ENCODE measurements around the gene SOX8.
"Not testable (repeated sequence)": the region's sequence is repeated elsewhere in the genome, so short reads cannot be mapped to it uniquely, and the experiment has no call there.

SOX8 gene

DNA sequence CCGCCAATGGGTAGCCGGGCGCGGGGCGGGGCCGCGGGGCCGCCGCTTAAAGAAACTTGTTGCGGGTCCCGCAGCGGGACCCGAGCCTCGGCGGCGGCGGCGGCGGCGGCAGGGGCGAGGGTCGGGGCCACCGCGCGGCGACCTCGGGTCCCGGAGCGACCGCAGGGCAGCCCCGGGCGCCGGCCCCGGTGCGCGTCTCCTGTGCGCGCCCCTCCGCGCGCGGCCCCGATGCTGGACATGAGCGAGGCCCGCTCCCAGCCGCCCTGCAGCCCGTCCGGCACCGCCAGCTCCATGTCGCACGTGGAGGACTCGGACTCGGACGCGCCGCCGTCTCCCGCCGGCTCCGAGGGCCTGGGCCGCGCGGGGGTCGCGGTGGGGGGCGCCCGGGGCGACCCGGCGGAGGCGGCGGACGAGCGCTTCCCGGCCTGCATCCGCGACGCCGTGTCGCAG lies at the start of gene SOX8:
Gene SOX8, plus strand, starts transcription at position 76 of the 450 bp plus-strand sequence. Its CDS starts 153 bp downstream, at position 229.
- DNase-seq, result no peak

GRCh38 chr16:932831-933330 lies 48.7 kb upstream of the SOX8 start:
- DNase-seq, result no peak

DNA sequence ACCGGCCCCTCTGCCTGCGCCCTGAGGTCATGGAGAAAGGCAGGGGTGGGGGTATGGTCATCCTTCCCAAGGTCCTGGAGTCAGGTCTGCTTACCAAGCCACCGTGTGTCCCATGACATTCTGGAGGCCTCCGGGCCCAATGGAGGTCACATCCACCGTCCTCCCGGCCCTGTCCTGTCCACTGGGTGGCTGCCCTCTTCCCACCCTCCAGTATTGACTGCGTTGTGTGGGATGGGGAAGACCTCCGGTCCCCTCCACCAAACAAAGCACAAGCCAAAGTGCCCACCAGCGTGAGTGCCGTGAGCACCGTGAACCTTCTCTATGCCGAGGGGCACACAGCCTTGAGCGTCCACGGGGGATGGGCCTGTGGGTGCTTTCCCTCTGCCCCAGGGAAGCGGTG lies 48.0 kb upstream of the SOX8 start:
- DNase-seq, result no peak

DNA sequence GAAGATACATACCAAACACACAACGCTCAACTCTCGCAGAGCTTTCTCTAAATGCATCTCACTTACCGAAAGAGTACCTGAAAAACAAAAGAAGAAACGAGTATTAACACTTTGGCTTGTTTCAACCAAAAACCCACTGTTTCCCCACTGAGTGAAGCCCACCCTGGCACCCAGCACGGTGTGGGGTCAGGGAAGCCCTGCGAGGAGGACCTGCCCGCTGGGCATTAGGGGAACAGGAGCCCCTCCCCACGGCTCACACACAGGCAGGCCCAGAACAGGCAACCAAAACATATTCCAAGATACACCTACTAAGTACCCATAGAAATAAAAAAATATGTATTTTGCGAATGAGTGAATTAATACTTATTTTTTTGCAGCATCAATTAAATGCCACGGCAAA lies 47.4 kb upstream of the SOX8 start:
- no peak for DNase-seq

GRCh38 chr16:935684-936083 lies 45.9 kb upstream of the SOX8 start:
- DNase-seq, result no peak

- no peak for DNase-seq
These were observed 44.3 kb upstream of the SOX8 start for GRCh38 chr16:937311-937710.

GRCh38 chr16:937723-938122 lies 43.8 kb upstream of the SOX8 start:
- no peak for DNase-seq

- no peak for DNase-seq
These were observed 43.4 kb upstream of the SOX8 start for GRCh38 chr16:938136-938535.

DNA sequence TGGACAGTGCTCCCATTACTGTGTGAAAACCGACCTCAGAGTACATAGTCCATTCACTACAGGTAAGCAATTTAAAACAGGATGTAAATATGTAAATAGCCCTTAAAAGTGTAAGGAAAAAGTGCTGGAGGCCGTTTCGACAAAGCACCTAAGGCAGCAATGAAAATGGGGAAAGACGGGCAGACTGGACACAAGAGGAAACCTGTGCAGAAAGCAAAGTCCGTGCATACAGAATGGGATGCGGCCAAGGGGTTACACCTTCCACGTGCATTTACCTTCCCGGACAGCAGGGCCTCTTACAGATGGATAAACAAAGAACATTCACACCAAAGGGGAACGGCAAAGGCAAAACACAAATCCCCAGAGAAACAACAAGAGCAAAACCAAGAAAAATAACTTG lies 42.8 kb upstream of the SOX8 start:
- no peak for DNase-seq

DNA sequence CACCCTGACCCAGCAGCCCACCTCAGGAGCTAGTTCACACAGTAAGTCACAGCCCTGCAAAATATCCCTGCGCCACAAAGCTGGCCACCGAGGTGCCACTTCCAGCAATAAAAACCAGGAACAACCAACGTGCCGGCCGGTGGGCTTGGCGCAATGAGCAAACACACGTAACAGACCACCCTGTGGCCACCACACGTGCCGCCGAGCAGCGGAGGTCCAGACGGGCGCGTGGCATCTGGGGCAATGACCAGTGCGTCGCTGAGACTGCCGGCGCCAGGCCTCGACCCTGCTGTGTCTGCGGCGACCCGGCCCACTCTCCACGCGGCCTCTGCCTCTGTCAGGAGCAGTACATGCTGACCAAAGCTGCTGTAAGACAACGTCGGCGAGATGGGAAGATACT lies 42.3 kb upstream of the SOX8 start:
- DNase-seq, result no peak

DNA sequence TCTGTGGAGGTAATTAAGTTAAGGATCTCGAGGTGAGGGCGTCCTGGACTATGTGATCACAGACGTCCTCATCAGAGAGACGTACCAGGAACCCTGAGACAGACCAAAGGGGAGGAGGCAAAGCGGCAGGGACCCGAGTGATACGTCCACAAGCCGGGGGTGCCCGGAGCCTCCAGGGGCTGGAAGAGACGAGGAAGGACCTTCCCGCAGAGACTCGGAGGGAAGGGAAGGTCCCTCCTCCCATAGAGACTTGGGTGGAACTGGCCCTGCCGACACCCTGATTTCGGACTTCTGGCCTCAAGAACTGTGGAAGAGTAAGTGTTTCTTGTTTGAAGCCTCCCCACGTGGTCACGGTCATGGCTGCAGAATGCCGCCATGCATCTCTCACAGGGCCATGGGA lies 41.6 kb upstream of the SOX8 start:
- DNase-seq, result no peak

DNA sequence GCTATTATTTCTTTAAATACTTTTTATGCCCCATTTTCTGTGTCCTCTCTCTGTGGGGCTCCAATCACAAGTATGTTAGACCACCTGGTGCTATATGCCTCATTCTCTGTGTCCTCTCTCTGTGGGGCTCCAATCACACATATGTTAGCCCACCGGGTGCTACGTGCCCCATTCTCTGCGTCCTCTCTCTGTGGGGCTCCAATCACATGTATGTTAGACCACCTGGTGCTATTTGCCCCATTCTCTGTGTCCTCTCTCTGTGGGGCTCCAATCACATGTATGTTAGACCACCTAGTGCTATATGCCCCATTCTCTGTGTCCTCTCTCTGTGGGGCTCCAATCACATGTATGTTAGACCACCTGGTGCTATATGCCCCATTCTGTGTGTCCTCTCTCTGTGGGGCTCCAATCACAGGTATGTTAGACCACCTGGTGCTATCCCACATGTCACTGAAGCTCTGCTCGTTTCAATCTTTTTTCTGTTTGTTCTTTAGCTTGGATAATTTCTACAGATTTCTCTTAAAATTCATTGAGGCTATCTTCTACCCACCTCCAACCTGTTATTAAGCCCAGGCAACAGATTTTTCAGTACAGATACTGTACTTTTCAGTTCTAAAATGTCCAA lies 39.0 kb upstream of the SOX8 start:
- DNase-seq, result no peak

GRCh38 chr16:943971-944370 lies 37.6 kb upstream of the SOX8 start:
- DNase-seq, result no peak

- DNase-seq, result no peak
These were observed 36.1 kb upstream of the SOX8 start for GRCh38 chr16:945271-946047.

DNA sequence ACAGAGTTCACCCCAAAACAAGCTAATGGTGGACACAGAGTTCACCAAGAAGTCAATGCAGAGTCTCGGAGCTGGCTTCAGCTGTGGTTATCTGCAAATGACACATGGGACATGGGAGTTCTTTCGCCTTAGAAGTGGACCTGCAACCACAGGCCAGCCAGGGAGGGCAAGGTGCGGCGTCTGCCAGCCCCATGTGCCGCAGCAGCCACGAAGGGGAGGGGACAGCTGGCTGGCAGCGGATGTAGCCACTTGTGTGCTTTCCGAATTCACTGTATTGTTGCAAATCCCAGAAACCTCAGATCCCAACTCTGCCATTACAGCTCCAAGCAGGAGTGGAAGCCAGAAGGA lies 35.5 kb upstream of the SOX8 start:
- no peak for DNase-seq

GRCh38 chr16:947255-947921 lies 34.2 kb upstream of the SOX8 start:
- no peak for DNase-seq

- DNase-seq, result not testable (repeated sequence)
These were observed 33.7 kb upstream of the SOX8 start for GRCh38 chr16:947922-948303.

DNA sequence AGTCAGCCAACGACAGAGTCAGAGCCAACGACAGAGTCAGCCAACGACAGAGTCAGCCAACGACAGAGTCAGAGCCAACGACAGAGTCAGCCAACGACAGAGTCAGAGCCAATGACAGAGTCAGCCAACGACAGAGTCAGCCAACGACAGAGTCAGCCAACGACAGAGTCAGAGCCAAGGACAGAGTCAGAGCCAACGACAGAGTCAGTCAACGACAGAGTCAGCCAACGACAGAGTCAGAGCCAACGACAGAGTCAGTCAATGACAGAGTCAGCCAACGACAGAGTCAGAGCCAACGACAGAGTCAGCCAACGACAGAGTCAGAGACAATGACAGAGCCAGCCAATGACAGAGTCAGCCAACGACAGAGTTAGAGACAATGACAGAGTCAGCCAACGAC lies 32.8 kb upstream of the SOX8 start:
- not testable (repeated sequence) for DNase-seq

- DNase-seq, result not testable (repeated sequence)
These were observed 30.6 kb upstream of the SOX8 start for GRCh38 chr16:950733-951573.

DNA sequence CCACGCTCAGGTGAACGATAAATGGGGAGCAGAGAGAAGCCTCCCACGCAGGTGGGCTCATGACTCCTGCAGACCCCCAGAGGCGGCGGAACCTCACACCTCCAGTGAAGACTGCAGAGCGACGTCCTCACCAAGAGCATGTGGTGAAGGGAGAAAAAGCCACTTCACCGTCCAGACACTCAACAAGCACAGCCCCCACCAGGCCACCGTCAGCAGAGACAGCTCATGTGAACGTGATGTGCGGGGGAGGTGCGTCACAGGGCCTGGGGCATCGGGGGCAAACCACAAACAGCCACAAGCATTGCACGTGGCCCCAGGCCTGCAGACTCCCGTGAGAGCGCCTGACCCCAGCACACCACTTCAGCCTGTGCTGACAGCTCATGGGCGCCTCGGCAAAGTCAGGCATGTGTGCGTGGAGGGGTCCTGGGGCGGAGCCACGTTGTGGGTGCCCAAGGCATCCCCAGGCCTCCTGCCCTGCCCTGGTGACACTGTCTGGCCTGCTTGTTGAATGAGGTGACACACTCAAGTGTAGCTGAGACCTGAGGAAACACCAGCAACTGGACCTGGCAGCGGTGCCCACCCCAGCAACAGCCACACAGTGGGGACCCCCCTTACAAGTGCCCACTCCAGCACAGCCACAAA lies 29.8 kb upstream of the SOX8 start:
- DNase-seq, result no peak

DNA sequence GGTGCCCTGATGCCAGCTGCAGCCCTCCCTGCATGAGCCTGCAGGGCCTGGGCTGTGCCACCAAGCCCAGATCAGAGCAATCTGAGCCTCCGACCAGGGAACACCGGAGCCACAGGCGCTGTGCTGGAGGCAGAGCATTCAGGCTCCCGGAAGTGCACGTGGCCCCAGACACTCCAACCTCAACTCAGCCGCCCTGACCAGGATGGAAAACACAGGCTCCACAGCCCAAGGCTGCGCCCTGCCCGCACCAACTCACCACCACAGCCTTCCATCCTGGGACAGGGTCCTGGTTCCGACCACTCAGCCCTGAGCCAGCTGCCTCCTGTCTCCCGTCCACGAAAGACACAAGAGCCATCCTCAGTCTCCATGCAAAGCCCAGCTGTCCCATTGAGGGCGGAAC lies 29.2 kb upstream of the SOX8 start:
- DNase-seq, result no peak

- not testable (repeated sequence) for DNase-seq
These were observed 27.8 kb upstream of the SOX8 start for GRCh38 chr16:953818-954217.

GRCh38 chr16:955766-956165 lies 25.8 kb upstream of the SOX8 start:
- not testable (repeated sequence) for DNase-seq
